ENCODE measurements around the gene CSAG3. TPM values are rescaled to one million over a fixed set of nuclear protein-coding genes. Genes with fewer than 3 reads are reported as not detected.
"Not testable (repeated sequence)": the region's sequence is repeated elsewhere in the genome, so short reads cannot be mapped to it uniquely, and the experiment has no call there.

Gene CSAG3
- total and polyA plus RNA-seq, 3 donors from 2014 or later, result 1.9 to 6.0 (median 6.0) TPM

DNA sequence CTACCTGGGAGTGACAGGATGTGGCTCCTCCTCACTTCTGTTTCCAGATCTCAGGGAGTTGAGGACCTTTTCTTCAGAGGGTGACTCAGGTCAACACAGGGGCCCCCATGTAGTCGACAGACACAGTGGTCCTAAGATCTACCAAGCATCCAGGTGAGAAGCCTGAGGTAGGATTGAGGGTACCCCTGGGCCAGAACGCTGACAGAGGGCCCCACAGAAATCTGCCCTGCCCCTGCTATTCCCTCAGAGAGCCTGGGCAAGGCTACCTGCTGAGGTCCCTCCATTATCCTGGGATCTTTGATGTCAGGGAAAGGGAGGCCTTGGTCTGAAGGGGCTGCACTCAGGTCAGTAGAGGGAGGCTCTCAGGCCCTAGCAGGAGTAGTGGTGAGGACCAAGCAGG lies 23.9 kb upstream of the CSAG3 start:
- no peaks in the 10 kb centered on the region for H3K9me3 ChIP-seq
- no peak overlapping the region for H3K27ac ChIP-seq
- H3K4me3 ChIP-seq, result no peak overlapping the region
- WGBS, 2 donors, result 94% methylated on average over 2 of the region's 2 CpGs; no CpG with 5 or more reads in 1 of the 2 donors
- intact Hi-C loops (cut with DNase I; ENCODE audit: low total_unique reads), result no loop called here
- no peak for TF ChIP-seq POLR2A (IDR thresholded peaks at IDR 0.05)
- TF ChIP-seq, protein P1, sequence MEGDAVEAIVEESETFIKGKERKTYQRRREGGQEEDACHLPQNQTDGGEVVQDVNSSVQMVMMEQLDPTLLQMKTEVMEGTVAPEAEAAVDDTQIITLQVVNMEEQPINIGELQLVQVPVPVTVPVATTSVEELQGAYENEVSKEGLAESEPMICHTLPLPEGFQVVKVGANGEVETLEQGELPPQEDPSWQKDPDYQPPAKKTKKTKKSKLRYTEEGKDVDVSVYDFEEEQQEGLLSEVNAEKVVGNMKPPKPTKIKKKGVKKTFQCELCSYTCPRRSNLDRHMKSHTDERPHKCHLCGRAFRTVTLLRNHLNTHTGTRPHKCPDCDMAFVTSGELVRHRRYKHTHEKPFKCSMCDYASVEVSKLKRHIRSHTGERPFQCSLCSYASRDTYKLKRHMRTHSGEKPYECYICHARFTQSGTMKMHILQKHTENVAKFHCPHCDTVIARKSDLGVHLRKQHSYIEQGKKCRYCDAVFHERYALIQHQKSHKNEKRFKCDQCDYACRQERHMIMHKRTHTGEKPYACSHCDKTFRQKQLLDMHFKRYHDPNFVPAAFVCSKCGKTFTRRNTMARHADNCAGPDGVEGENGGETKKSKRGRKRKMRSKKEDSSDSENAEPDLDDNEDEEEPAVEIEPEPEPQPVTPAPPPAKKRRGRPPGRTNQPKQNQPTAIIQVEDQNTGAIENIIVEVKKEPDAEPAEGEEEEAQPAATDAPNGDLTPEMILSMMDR (IDR thresholded peaks at IDR 0.05), result no peak
- H3K4me1 ChIP-seq, result no peaks in the 10 kb centered on the region
- no peak for DNase-seq
- no peaks in the 10 kb centered on the region for H3K36me3 ChIP-seq (ENCODE audit: low read depth, missing control alignments)
- no peaks in the 10 kb centered on the region for H3K27me3 ChIP-seq

- Histone ChIP-seq H3K36me3 (ENCODE audit: low read depth, missing control alignments) (no peaks in the 10 kb centered on the region), H3K27me3 (no peaks in the 10 kb centered on the region), H3K4me1 (no peaks in the 10 kb centered on the region), H3K4me3 (no peak overlapping the region), H3K9me3 (no peaks in the 10 kb centered on the region), H3K27ac (no peak overlapping the region)
- no peak for DNase-seq
- 100% methylated on average over 7 of the region's 12 CpGs; no CpG with 5 or more reads in 1 of the 2 donors for WGBS, 2 donors
- intact Hi-C loops (cut with DNase I; ENCODE audit: low total_unique reads), result no loop called here
- TF ChIP-seq POLR2A (IDR thresholded peaks at IDR 0.05), result no peak
- TF ChIP-seq, protein P1 (IDR thresholded peaks at IDR 0.05), result no peak
Observed at GRCh38 chrX:152735860-152736511, 23.0 kb upstream of the CSAG3 start.

GRCh38 chrX:152736528-152736927 lies 22.5 kb upstream of the CSAG3 start:
- H3K27ac ChIP-seq; intact Hi-C loops (cut with DNase I; ENCODE audit: low total_unique reads); H3K4me3 ChIP-seq; H3K36me3 ChIP-seq (ENCODE audit: low read depth, missing control alignments); H3K9me3 ChIP-seq; DNase-seq; H3K4me1 ChIP-seq; H3K27me3 ChIP-seq: not testable (repeated sequence)
- WGBS, 2 donors, result 89% methylated on average over 12 of the region's 12 CpGs; no CpG with 5 or more reads in 1 of the 2 donors

- Histone ChIP-seq H3K27me3 (no peaks in the 10 kb centered on the region), H3K27ac (no peak overlapping the region), H3K4me3 (no peak overlapping the region), H3K36me3 (ENCODE audit: low read depth, missing control alignments) (no peaks in the 10 kb centered on the region), H3K4me1 (no peaks in the 10 kb centered on the region), H3K9me3 (no peaks in the 10 kb centered on the region)
- intact Hi-C loops (cut with DNase I; ENCODE audit: low total_unique reads), result no loop called here
- 88 to 95% methylated on average over 5 of the region's 5 CpGs for WGBS, 2 donors
- no peak for DNase-seq
- TF ChIP-seq, protein P1 (IDR thresholded peaks at IDR 0.05), result no peak
- no peak for TF ChIP-seq POLR2A (IDR thresholded peaks at IDR 0.05)
Observed at GRCh38 chrX:152738560-152738959, 20.5 kb upstream of the CSAG3 start.

DNA sequence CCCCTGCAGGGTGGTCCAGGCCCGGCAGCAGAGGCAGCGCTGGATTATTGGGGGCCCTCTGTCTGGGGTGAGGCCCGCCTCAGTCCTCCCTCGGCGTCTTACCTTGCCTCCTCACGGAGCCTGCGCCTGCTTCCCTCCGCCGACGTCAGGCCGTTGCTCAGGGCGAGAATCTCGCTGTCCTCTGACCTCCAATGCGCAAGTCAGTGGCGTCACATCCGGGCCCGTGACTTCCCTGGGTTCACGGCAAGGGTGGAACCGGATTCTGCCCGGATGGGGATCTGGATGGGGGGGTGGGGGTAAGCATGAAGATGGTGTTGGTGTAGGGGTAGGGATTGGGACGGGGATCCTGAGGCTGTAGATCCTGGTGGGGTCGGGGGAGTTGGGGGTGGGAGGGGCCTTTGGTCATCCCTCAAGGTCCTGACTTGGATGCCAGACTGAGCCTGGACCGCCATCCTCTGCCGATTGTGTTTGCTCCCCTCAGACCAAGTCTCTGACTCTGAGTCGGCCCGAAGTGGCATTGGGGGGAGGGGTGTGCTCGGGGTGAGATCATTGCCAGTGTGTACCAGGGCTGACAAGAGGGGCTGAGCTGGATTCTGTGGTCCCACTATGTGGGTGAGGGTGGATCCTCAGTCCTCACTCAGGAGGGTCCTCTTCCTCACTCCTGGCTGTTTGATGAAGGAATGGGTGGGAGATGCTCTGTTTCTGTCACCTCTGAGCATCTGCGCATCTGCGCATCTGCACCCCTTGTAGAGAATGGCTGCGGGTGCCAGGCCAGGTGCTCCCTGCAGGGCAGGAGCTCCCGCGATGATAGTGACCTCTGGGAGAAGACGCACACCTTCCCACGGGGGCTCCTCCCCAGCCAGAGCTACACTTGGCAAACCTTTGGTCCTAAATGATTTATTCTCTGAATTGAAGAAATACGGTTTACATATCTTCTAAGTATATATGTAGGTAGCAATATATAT lies 5.0 kb upstream of the CSAG3 start, which contains the start of gene MAGEA2:
TSS of gene MAGEA2 (minus strand) at position 157 of the 965 bp plus-strand sequence. CDS start 2,479 bp downstream, outside the sequence.
- H3K27me3 ChIP-seq; H3K4me1 ChIP-seq; H3K36me3 ChIP-seq (ENCODE audit: low read depth, missing control alignments); H3K27ac ChIP-seq; intact Hi-C loops (cut with DNase I; ENCODE audit: low total_unique reads); H3K4me3 ChIP-seq; H3K9me3 ChIP-seq; DNase-seq: not testable (repeated sequence)
- WGBS, 2 donors, result no CpG with 5 or more reads among the region's 35 CpGs

DNA sequence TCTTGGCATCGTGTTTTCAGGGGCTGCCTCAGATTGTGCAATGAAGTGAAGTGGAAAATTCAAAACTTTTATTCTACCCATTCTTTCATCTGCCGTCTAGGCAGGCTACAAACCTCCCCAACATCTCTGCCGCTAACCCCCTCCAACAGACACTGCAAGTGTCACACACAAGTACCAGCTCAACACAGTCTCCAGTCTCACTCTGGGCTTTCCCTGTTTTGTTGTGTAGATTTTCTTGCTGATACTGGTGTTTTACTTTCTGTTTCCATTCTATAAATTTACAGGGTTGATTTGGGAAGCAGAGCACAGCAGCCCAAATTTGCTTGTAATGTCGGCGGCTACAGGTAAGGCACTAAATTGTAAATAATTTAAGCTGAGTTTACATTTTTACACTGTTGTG lies 4.1 kb upstream of the CSAG3 start:
- intact Hi-C loops (cut with DNase I; ENCODE audit: low total_unique reads), result not testable (repeated sequence)
- WGBS, 2 donors, result no CpG with 5 or more reads among the region's 5 CpGs

GRCh38 chrX:152759544-152759943 lies 526 bp downstream of the CSAG3 start:
- H3K9me3 ChIP-seq; DNase-seq; H3K36me3 ChIP-seq (ENCODE audit: low read depth, missing control alignments); H3K4me1 ChIP-seq; H3K27ac ChIP-seq; H3K27me3 ChIP-seq; intact Hi-C loops (cut with DNase I; ENCODE audit: low total_unique reads); H3K4me3 ChIP-seq: not testable (repeated sequence)
- WGBS, 2 donors, result 90% methylated on average over 2 to 4 of the region's 7 CpGs

More for the DNA sequence above, 4.1 kb upstream of the CSAG3 start:
- H3K27me3 ChIP-seq; H3K27ac ChIP-seq; H3K36me3 ChIP-seq (ENCODE audit: low read depth, missing control alignments); H3K9me3 ChIP-seq; DNase-seq; H3K4me3 ChIP-seq; H3K4me1 ChIP-seq: not testable (repeated sequence)

DNA sequence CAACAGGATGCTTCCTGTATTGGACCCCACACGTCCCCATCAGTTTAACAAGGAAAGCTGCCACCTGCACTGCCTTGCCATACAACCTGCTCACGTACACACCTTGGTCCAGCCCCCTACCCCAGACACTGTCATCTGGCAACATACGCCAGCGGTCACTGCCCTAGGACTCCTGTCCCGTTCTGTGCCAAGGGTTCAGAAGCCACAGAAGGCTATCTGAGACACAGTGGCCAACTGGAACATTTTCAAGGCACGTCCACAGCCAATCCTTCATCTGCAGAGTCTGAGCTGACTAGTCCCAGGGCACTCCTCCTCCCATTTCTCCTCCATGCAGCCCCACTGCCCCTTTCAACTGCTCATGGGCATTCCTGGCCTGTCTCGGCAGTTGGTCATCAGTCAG lies 2.6 kb downstream of the CSAG3 start:
- intact Hi-C loops (cut with DNase I; ENCODE audit: low total_unique reads); DNase-seq; H3K36me3 ChIP-seq (ENCODE audit: low read depth, missing control alignments); H3K4me1 ChIP-seq; H3K9me3 ChIP-seq; H3K4me3 ChIP-seq; H3K27me3 ChIP-seq; H3K27ac ChIP-seq: not testable (repeated sequence)
- WGBS, 2 donors, result no CpG with 5 or more reads among the region's 7 CpGs
